K562 (cell line): ENCODE results near the gene BCHE. TPM values are rescaled to one million over a fixed set of nuclear protein-coding genes. Genes with fewer than 3 reads are reported as not detected.

Experiments
- ATAC-seq: fragments of 200-7000 bp; cut with Tn5 transposase; 3 replicates; pipeline ENCODE4 v1.9.1; 2020; ENCODE audit warnings: moderate library complexity
- BruUV-seq: library from RNA; stranded (reverse); fragments of 400-500 nt; replicated peaks from 2 replicates; lab custom pipeline; 2021; lab: Mats Ljungman, UMichigan
- CTCF ChIA-PET: fragments of 300-600 bp; formaldehyde crosslinking; extraction: SDS; loops from one replicate; lab custom pipeline; 2021; ENCODE audit warnings: low intra/inter-chr PET ratio; lab: Yijun Ruan, JAX
- POLR2A ChIA-PET: fragments of 300-600, 350-650 bp; sonication (Branson Sonifier 250); formaldehyde crosslinking; extraction: SDS; loops from one replicate; lab custom pipeline; 2021; ENCODE audit warnings: antibody characterized with exemption, inconsistent platforms; lab: Yijun Ruan, JAX
- DNase-seq, 4 experiments: peaks; one replicate each; pipeline versions ENCODE4 v3.0.0 to v3.0.0-alpha.2; 2011 to 2018; ENCODE audit warnings: low spot score in 3 of 4, mixed read lengths in 3 of 4; ENCODE audit errors: extremely low read depth in 1 of 4
- FAIRE-seq: peaks from 2 replicates; lab custom pipeline; 2011; peaks lifted over from hg19 to GRCh38; lab: Jason Lieb, UNC
- H2AFZ ChIP-seq: 2 replicates; pipeline ENCODE4 v1.6.0; 2011; ENCODE audit warnings: low read depth, low read length, control low read depth, inconsistent platforms
- H3K27ac ChIP-seq: fragments of 200-600 bp; 3 replicates; pipeline ENCODE4 v1.8.0; 2011; ENCODE audit warnings: low read depth, mild to moderate bottlenecking, control low read depth, inconsistent platforms, low read length, moderate library complexity, mixed read lengths; ENCODE audit errors: extremely low read depth
- H3K27me3 ChIP-seq, 2 experiments: fragments of 300-600 bp in 1 of 2; 2 replicates in 1 of 2; 3 replicates in 1 of 2; pipeline versions ENCODE4 v1.6.0 to v1.8.0; 2011; ENCODE audit warnings: inconsistent platforms in 2 of 2, low read length in 2 of 2, mild to moderate bottlenecking in 1 of 2, mixed read lengths in 1 of 2, moderate library complexity in 1 of 2; ENCODE audit not compliant: control insufficient read depth in 2 of 2, insufficient read depth in 2 of 2
- H3K36me3 ChIP-seq: fragments of 300-600 bp; 3 replicates; pipeline ENCODE4 v1.8.0; 2011; ENCODE audit warnings: mild to moderate bottlenecking, low read length, inconsistent platforms; ENCODE audit not compliant: control insufficient read depth, insufficient read depth
- H3K4me1 ChIP-seq, 2 experiments: fragments of 200-600 bp in 1 of 2; replicated peaks in 1 of 2; 2 replicates in 1 of 2; 3 replicates in 1 of 2; pipeline versions ENCODE4 v1.5.1 to v1.8.0; 2011; ENCODE audit warnings: inconsistent platforms in 2 of 2, low read length in 2 of 2, mild to moderate bottlenecking in 1 of 2, mixed read lengths in 1 of 2, moderate library complexity in 1 of 2; ENCODE audit not compliant: control insufficient read depth in 2 of 2, insufficient read depth in 2 of 2
- H3K4me2 ChIP-seq: 2 replicates; pipeline ENCODE4 v1.6.1; 2011; ENCODE audit warnings: low read length, control low read depth, inconsistent platforms, mixed read lengths; ENCODE audit not compliant: insufficient read depth
- H3K4me3 ChIP-seq: fragments of 200-600 bp; sonication (generic), shearing (Covaris generic); 2 replicates; pipeline ENCODE4 v1.5.1; 2016; ENCODE audit warnings: control low read depth, inconsistent platforms
- H3K79me2 ChIP-seq: fragments of 200-600 bp; 3 replicates; pipeline ENCODE4 v1.8.0; 2011; ENCODE audit warnings: low read length, inconsistent platforms; ENCODE audit not compliant: control insufficient read depth, insufficient read depth
- H3K9ac ChIP-seq, 2 experiments: 2 replicates each; pipeline versions ENCODE4 v1.6.0 to v1.6.1; 2011; ENCODE audit warnings: low read depth in 2 of 2, low read length in 2 of 2, control low read depth in 1 of 2, inconsistent platforms in 1 of 2, mild to moderate bottlenecking in 1 of 2, mixed read lengths in 1 of 2; ENCODE audit not compliant: insufficient read depth in 1 of 2
- H3K9me1 ChIP-seq: one replicate; pipeline ENCODE4 v1.6.0; 2011; ENCODE audit warnings: inconsistent platforms, mild to moderate bottlenecking, low read length, moderate library complexity; ENCODE audit not compliant: control insufficient read depth, insufficient read depth
- H3K9me3 ChIP-seq: replicated peaks from 2 replicates; pipeline ENCODE4 v1.5.1; 2011; ENCODE audit warnings: low read depth, low read length, inconsistent platforms; ENCODE audit not compliant: control insufficient read depth, insufficient read depth
- H4K20me1 ChIP-seq: replicated peaks from 2 replicates; pipeline ENCODE4 v1.6.1; 2011; ENCODE audit warnings: low read length, inconsistent platforms, mixed read lengths; ENCODE audit not compliant: control insufficient read depth, insufficient read depth
- CEBPG ChIP-seq, 3 experiments: fragments of 200-800 bp in 1 of 3; sonication (Bioruptor generic) in 1 of 3; sonication (generic) in 1 of 3; formaldehyde crosslinking in 1 of 3; IDR thresholded peaks in 2 of 3; conservative IDR thresholded peaks in 1 of 3; 2 replicates each; pipeline versions ENCODE4 v1.6.1 to v1.8.0; 2016 to 2022; ENCODE audit warnings: missing compliant biosample characterization in 2 of 3, missing genetic modification characterization in 2 of 3, mild to moderate bottlenecking in 1 of 3, missing genetic modification reagents in 1 of 3
- DNMT1 ChIP-seq: fragments of 450-650 bp; IDR thresholded peaks from 2 replicates; pipeline ENCODE4 v1.6.1; 2016; ENCODE audit warnings: antibody characterized with exemption, mild to moderate bottlenecking
- GATAD2B ChIP-seq: fragments of 450-650 bp; IDR thresholded peaks from 2 replicates; pipeline ENCODE4 v1.6.1; 2017; ENCODE audit warnings: mild to moderate bottlenecking, borderline replicate concordance
- IRF9 ChIP-seq: fragments of 450-650 bp; IDR thresholded peaks from 2 replicates; pipeline ENCODE4 v1.6.1; 2016; ENCODE audit warnings: missing biosample characterization, missing genetic modification characterization
- MCM2 ChIP-seq: fragments of 450-650 bp; IDR thresholded peaks from 2 replicates; pipeline ENCODE4 v1.6.1; 2017; ENCODE audit warnings: low read depth, mild to moderate bottlenecking
- MCM3 ChIP-seq: fragments of 450-650 bp; IDR thresholded peaks from 2 replicates; pipeline ENCODE4 v1.6.1; 2016
- RAD21 ChIP-seq, 2 experiments: fragments of 250-450 bp in 1 of 2; fragments of 450-650 bp in 1 of 2; sonication (Bioruptor Pico) in 1 of 2; formaldehyde crosslinking in 1 of 2; IDR thresholded peaks in 1 of 2; conservative IDR thresholded peaks in 1 of 2; 2 replicates each; pipeline versions ENCODE4 v1.4.0 to v1.8.0; 2020 to 2022; ENCODE audit warnings: mild to moderate bottlenecking in 2 of 2, moderate library complexity in 1 of 2
- SAFB2 ChIP-seq: fragments of 200-400 bp; formaldehyde crosslinking; IDR thresholded peaks from 2 replicates; pipeline ENCODE4 v1.6.1; 2018; ENCODE audit warnings: borderline replicate concordance, low read length, low read depth, moderate library complexity; ENCODE audit not compliant: severe bottlenecking
- SRSF1 ChIP-seq: fragments of 200-400 bp; formaldehyde crosslinking; IDR thresholded peaks from 2 replicates; pipeline ENCODE4 v1.6.1; 2017; ENCODE audit warnings: mild to moderate bottlenecking, low read depth, low read length, moderate library complexity
- TCF7 ChIP-seq: sonication (generic); IDR thresholded peaks from 2 replicates; pipeline ENCODE4 v1.6.1; 2016; ENCODE audit warnings: antibody characterized with exemption, borderline replicate concordance
- ZNF436 ChIP-seq: fragments of 250-450, 450-650 bp; sonication (Bioruptor Pico); formaldehyde crosslinking; IDR thresholded peaks from 2 replicates; pipeline ENCODE4 v1.7.0; 2020; ENCODE audit warnings: mild to moderate bottlenecking
- ZNF445 ChIP-seq: fragments of 250-450 bp; sonication (Bioruptor Pico); IDR thresholded peaks from 2 replicates; pipeline ENCODE4 v1.4.0; 2020; ENCODE audit warnings: low read depth, mild to moderate bottlenecking, moderate library complexity
- ZNF696 ChIP-seq: fragments of 250-450 bp; sonication (Bioruptor Pico); conservative IDR thresholded peaks from 2 replicates; pipeline ENCODE4 v1.4.0; 2020; ENCODE audit warnings: mild to moderate bottlenecking, moderate library complexity
- ZNF740 ChIP-seq, 3 experiments: fragments of 200-800 bp in 1 of 3; sonication (Bioruptor generic) in 1 of 3; sonication (generic) in 1 of 3; formaldehyde crosslinking in 1 of 3; IDR thresholded peaks; 2 replicates each; pipeline versions ENCODE4 v1.6.1 to v1.8.0; 2016 to 2022; ENCODE audit warnings: mild to moderate bottlenecking in 2 of 3, missing compliant biosample characterization in 2 of 3, missing genetic modification characterization in 2 of 3, missing genetic modification reagents in 1 of 3
- in situ Hi-C: fragments of 300-500 bp; cut with MboI; formaldehyde crosslinking; loops from 4 replicates; pipeline ENCODE4 v1.15.0; 2018; ENCODE audit warnings: inconsistent platforms, mixed read lengths
- intact Hi-C: fragments of 100-400 bp; cut with micrococcal nuclease; formaldehyde crosslinking; loops from 2 replicates; pipeline ENCODE4 v1.14.2; 2022
- polyA plus RNA-seq, 8 experiments: library from polyadenylated mRNA; depleted of rRNA in 4 of 8; stranded (reverse) in 5 of 8; unstranded in 3 of 8; fragments of >200 nt; fragmentation: Nextera tagmentation in 2 of 8; fragmentation: Illumina TruSeq in 1 of 8; extraction: Ambion mirVana in 2 of 8; extraction: Trizol in 1 of 8; gene quantifications; 2 replicates each; pipeline versions ENCODE4 v1.2.1 to v1.2.3, GENCODE V29; 2011 to 2014; ENCODE audit warnings: inconsistent platforms in 1 of 8, missing spikeins in 1 of 8
- total RNA-seq, 7 experiments: library from RNA; depleted of rRNA in 6 of 7; stranded (reverse); fragments of >200 nt in 6 of 7; fragmentation: Illumina TruSeq in 2 of 7; extraction: Trizol in 2 of 7; gene quantifications; 2 replicates each; pipeline versions ENCODE4 v1.2.1 to v1.2.3, GENCODE V29; 2011 to 2021; ENCODE audit warnings: low replicate concordance in 1 of 7
- TF ChIP-seq, protein P1 (sequence below): fragments of 450-650 bp; formaldehyde crosslinking; IDR thresholded peaks from 2 replicates; pipeline ENCODE4 v1.4.0; 2020; ENCODE audit warnings: mild to moderate bottlenecking

BCHE gene
- total and polyA plus RNA-seq, 9 of the 15 experiments (the other 6 are each of a cell fraction or from before 2014, with no cell fraction given), result 0.09 to 0.24 (median 0.12) TPM; not detected in 2

GRCh38 chr3:165754219-165755007 is 82.8 kb downstream of the BCHE start (continued):
- no peak for TF ChIP-seq ZNF740 (CRISPR knock-in tag; IDR thresholded peaks at IDR 0.05)
- no peak for TF ChIP-seq ZNF740 (tag; IDR thresholded peaks at IDR 0.05)
- no peak for TF ChIP-seq ZNF445 (CRISPR knock-in tag)
- TF ChIP-seq MCM2, result no peak
- TF ChIP-seq ZNF436 (CRISPR knock-in tag), result no peak
- no peak for TF ChIP-seq SRSF1
- no peak for TF ChIP-seq CEBPG (CRISPR knock-in tag; IDR thresholded peaks at IDR 0.05)
- TF ChIP-seq CEBPG (tag; conservative IDR thresholded peaks at IDR 0.05 in 1 of 2, IDR thresholded peaks at IDR 0.05 in 1 of 2), result no peak
- TF ChIP-seq TCF7, result no peak
- no peak for TF ChIP-seq MCM3
- no peak for TF ChIP-seq SAFB2

GRCh38 chr3:165753560-165753959 is 83.7 kb downstream of the BCHE start:
- H3K27ac ChIP-seq, result no peak overlapping the region
- no peak for DNase-seq
- no peak for ATAC-seq
- in situ Hi-C loops, result no loop called here
- POLR2A ChIA-PET, result no interaction called here
- CTCF ChIA-PET, result no interaction called here
- no peaks in the 10 kb centered on the region for H4K20me1 ChIP-seq
- H3K4me1 ChIP-seq, result no peaks in the 10 kb centered on the region
- no peak overlapping the region for H2AFZ ChIP-seq
- no TSS peak for BruUV-seq
- intact Hi-C loops, result no loop called here
- no peaks in the 10 kb centered on the region for H3K9me3 ChIP-seq
- H3K79me2 ChIP-seq, result no peaks in the 10 kb centered on the region
- no peak overlapping the region for H3K9ac ChIP-seq
- H3K27me3 ChIP-seq, result no peaks in the 10 kb centered on the region
- no peak overlapping the region for H3K4me2 ChIP-seq
- H3K36me3 ChIP-seq, result no peaks in the 10 kb centered on the region
- TF ChIP-seq ZNF696, result no peak
- TF ChIP-seq IRF9 (tag), result no peak
- no peak for TF ChIP-seq GATAD2B
- TF ChIP-seq, protein P1, sequence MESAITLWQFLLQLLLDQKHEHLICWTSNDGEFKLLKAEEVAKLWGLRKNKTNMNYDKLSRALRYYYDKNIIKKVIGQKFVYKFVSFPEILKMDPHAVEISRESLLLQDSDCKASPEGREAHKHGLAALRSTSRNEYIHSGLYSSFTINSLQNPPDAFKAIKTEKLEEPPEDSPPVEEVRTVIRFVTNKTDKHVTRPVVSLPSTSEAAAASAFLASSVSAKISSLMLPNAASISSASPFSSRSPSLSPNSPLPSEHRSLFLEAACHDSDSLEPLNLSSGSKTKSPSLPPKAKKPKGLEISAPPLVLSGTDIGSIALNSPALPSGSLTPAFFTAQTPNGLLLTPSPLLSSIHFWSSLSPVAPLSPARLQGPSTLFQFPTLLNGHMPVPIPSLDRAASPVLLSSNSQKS (CRISPR knock-in tag), result no peak
- TF ChIP-seq DNMT1, result no peak
- TF ChIP-seq RAD21 (CRISPR knock-in tag; conservative IDR thresholded peaks at IDR 0.05 in 1 of 2, IDR thresholded peaks at IDR 0.05 in 1 of 2), result no peak
- H3K9me1 ChIP-seq, result no peaks in the 10 kb centered on the region
- H3K4me3 ChIP-seq, result no peak overlapping the region
- no peak for FAIRE-seq
